Astrocyte of the cerebellum (primary cell): ENCODE measurements around the gene TMOD1.
"Not testable (repeated sequence)": the region's sequence is repeated elsewhere in the genome, so short reads cannot be mapped to it uniquely, and the experiment has no call there.

Experiments
- DNase-seq: peaks from one replicate; pipeline ENCODE4 v3.0.0-alpha.2; 2011; ENCODE audit warnings: low read depth
- H3K4me3 ChIP-seq: 2 replicates; pipeline ENCODE4 v1.5.1; 2011; ENCODE audit warnings: mild to moderate bottlenecking, low read depth, low read length, moderate library complexity
- CTCF ChIP-seq: IDR thresholded peaks from 2 replicates; pipeline ENCODE4 v1.5.1; 2012; ENCODE audit warnings: low read length, low read depth, moderate library complexity, mild to moderate bottlenecking; ENCODE audit errors: missing control alignments
- in situ Hi-C: cut with HindIII; loops from 2 replicates; pipeline ENCODE4 v1.10.0; 2017; ENCODE audit warnings: low sequenced_read_pairs

The TMOD1 gene

DNA sequence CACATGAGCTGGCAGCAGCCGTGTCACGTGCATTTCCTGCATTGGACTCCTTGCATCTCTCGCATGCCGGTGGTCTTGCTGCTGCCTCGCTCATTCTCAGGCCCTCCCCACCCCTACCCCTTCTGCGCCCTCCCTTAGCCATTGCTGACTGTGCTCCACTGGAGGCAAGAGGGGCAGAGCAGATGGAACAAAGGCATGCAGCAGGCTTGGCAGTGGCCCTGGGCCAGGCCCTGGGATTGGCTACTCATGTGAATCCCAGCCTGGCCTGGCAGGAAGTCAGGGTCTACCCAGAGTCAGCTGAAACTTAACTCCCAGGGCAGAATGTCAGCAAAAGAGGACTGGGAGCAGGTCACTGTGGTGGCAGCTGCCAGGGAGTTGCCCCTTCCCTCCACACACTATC lies 69.4 kb downstream of the TMOD1 start:
- H3K4me3 ChIP-seq, result no peak overlapping the region
- in situ Hi-C loops, result no loop called here
- no peak for DNase-seq
- TF ChIP-seq CTCF, result no peak

DNA sequence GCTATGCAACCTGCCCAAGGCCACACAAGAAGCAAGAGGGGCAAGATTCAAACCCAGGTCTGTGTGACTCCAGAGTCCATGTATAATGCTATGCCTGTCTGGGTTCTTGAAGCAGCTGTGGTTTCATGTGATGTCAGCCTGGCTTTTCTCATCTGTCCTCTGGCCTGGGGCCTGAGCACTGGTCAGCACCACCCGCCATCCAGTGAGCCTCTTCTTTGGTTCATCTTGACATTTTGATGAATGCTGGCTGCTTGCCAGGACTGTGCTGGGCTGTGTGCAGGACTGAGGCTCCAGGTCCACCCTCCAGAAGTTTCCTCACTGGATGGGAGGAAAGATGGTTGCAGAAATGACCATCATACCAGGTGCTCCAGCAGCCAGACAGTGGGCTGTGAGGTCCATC lies 70.2 kb downstream of the TMOD1 start:
- in situ Hi-C loops, result no loop called here
- H3K4me3 ChIP-seq, result no peak overlapping the region
- no peak for DNase-seq
- no peak for TF ChIP-seq CTCF

DNA sequence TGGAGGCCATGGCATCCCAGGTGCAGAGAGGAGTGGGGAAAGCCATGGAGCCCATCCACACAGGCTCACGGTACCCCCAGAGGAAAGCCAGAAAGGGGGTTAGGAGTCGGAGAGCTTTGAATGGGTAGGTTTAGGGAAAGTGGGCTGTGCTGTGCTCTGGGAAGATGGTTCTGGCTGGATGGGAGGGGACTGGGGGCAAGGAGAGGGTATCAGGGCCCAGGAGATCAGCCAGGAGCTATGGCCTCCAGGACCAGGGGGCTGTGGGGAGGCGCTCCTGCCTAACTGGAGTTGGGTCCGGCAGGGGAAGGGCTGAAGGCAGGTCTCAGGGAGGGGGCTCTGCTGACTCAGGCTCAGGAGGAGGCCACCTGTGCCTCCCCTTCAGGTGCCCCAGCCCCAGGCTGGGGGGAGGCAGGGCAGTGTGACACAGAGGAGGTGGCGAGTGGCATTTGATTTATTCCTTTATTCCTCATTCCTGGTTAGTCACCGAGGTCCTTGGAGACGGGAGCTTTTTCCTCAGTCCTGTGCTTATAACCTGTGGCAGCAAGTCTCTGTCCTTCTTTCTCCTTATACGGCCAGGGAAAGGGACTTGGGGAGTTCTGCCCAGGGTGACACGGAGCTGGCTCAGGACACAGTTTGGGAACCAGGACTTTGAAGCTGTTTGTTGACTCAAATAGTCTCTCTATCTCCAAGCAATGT lies 70.9 kb downstream of the TMOD1 start:
- in situ Hi-C loops, result no loop called here
- H3K4me3 ChIP-seq, result no peak overlapping the region
- no peak for DNase-seq
- no peak for TF ChIP-seq CTCF

GRCh38 chr9:97572892-97573365 lies 71.5 kb downstream of the TMOD1 start:
- in situ Hi-C loops, result no loop called here
- DNase-seq, result no peak
- TF ChIP-seq CTCF, result no peak
- no peak overlapping the region for H3K4me3 ChIP-seq

DNA sequence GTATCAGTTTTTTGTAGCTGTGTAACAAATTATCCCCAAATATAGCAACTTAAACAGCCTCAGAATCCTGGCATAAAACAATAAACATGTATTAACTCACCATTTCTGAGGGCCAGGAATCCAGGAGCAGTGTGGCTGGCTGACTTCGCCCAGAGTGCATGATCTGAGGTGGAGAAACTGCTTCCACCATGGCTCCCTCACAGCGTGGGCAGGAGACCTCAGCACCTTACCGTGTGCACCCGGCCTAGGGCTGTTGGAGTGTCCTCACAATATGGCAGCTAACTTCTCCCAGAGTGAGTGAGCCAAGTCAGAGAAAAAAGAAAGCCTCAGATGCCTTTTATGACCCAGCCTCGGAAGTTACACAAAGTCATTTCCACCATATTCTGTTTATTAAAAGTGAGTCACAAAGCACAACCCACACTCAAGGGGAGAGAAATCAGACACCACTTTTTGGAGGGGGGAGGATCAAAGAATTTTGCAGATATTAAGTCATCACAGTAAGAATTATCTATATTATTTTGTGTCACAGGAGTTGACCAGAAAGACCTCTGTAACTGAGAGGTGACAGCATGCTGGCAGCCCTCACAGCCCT lies 72.1 kb downstream of the TMOD1 start:
- TF ChIP-seq CTCF, result no peak
- in situ Hi-C loops, result no loop called here
- no peak overlapping the region for H3K4me3 ChIP-seq
- no peak for DNase-seq

GRCh38 chr9:97574101-97574571 lies 72.7 kb downstream of the TMOD1 start:
- H3K4me3 ChIP-seq, in situ Hi-C loops, DNase-seq: not testable (repeated sequence)

GRCh38 chr9:97574921-97575672 lies 73.6 kb downstream of the TMOD1 start:
- in situ Hi-C loops, DNase-seq, H3K4me3 ChIP-seq: not testable (repeated sequence)
